ENCODE data around the gene EMILIN3.

EMILIN3 gene

GRCh38 chr20:41344938-41345728, 21.5 kb downstream of the EMILIN3 start:
- DNase-seq (ENCODE audit: low spot score) = no peak

GRCh38 chr20:41344477-41344876, 22.1 kb downstream of the EMILIN3 start:
- DNase-seq (ENCODE audit: low spot score) = no peak

- no peak for DNase-seq (ENCODE audit: low spot score)
Measured at GRCh38 chr20:41342474-41343464, 23.8 kb downstream of the EMILIN3 start.

GRCh38 chr20:41340327-41341055, 26.1 kb downstream of the EMILIN3 start, which contains the start of gene LPIN3:
Gene LPIN3, plus strand, starts transcription at chr20:41340821. Its CDS starts 4,983 bp downstream, at chr20:41345804.
- DNase-seq (ENCODE audit: low spot score) = peak; percentile 96

GRCh38 chr20:41339957-41340326, 26.7 kb downstream of the EMILIN3 start:
- peak; percentile 92 for DNase-seq (ENCODE audit: low spot score)

GRCh38 chr20:41336711-41337492, 29.7 kb downstream of the EMILIN3 start:
- no peak for DNase-seq (ENCODE audit: low spot score)

GRCh38 chr20:41335591-41335990, 31.0 kb downstream of the EMILIN3 start:
- no peak for DNase-seq (ENCODE audit: low spot score)

GRCh38 chr20:41334443-41335421, 31.9 kb downstream of the EMILIN3 start:
- DNase-seq (ENCODE audit: low spot score) = no peak

- DNase-seq (ENCODE audit: low spot score) = no peak
Measured at GRCh38 chr20:41334036-41334435, 32.6 kb downstream of the EMILIN3 start.

- no peak for DNase-seq (ENCODE audit: low spot score)
Measured at GRCh38 chr20:41331731-41332130, 34.9 kb downstream of the EMILIN3 start.

- DNase-seq (ENCODE audit: low spot score) = no peak
Measured at GRCh38 chr20:41330941-41331340, 35.7 kb downstream of the EMILIN3 start.

GRCh38 chr20:41330343-41330720, 36.3 kb downstream of the EMILIN3 start:
- DNase-seq (ENCODE audit: low spot score) = peak; percentile 39

GRCh38 chr20:41329435-41330342, 36.9 kb downstream of the EMILIN3 start:
- peak; percentile 40 for DNase-seq (ENCODE audit: low spot score)

- peak; percentile 13 for DNase-seq (ENCODE audit: low spot score)
Measured at GRCh38 chr20:41327178-41327577, 39.4 kb downstream of the EMILIN3 start.

- no peak for DNase-seq (ENCODE audit: low spot score)
Measured at GRCh38 chr20:41320976-41321375, 45.6 kb downstream of the EMILIN3 start.

GRCh38 chr20:41320441-41320840, 46.2 kb downstream of the EMILIN3 start:
- peak; percentile 12 for DNase-seq (ENCODE audit: low spot score)

- peak; percentile 43 for DNase-seq (ENCODE audit: low spot score)
Measured at GRCh38 chr20:41318271-41318649, 48.4 kb downstream of the EMILIN3 start.

- peak; percentile 98 for DNase-seq (ENCODE audit: low spot score)
Measured at GRCh38 chr20:41317546-41318270, 48.9 kb downstream of the EMILIN3 start, which contains the start of gene ZHX3. Gene ZHX3, minus strand, starts transcription at chr20:41317731. Its CDS starts 112,815 bp downstream, at chr20:41204916.

All from ecto neural progenitor cell (in vitro differentiated cells).